ENCODE measurements around the gene ALDH3B1. TPM values are rescaled to one million over a fixed set of nuclear protein-coding genes. Genes with fewer than 3 reads are reported as not detected.

The ALDH3B1 gene
- total RNA-seq, 1 donor, result 19.6 TPM

GRCh38 chr11:68030318-68031143, 20.4 kb downstream of the ALDH3B1 start, which contains the start of gene NDUFS8:
NDUFS8 (plus strand) TSS chr11:68030681; CDS start chr11:68032152, 1,471 bp downstream.
- peak within 1 kb of the TSS; percentile 75 for H3K4me3 ChIP-seq (ENCODE audit: low read length)
- H3K27me3 ChIP-seq (ENCODE audit: insufficient read depth, low read length), result no peaks in the 10 kb centered on the region
- H3K4me1 ChIP-seq (ENCODE audit: insufficient read depth, low read length), result peaks cover 29% of the 10 kb centered on the region
- no peaks in the 10 kb centered on the region for H3K9me3 ChIP-seq (ENCODE audit: low read depth, low read length)

GRCh38 chr11:68031144-68031464, 21.0 kb downstream of the ALDH3B1 start:
- H3K4me3 ChIP-seq (ENCODE audit: low read length), result peak overlapping the region; percentile 75
- no peaks in the 10 kb centered on the region for H3K9me3 ChIP-seq (ENCODE audit: low read depth, low read length)
- no peaks in the 10 kb centered on the region for H3K27me3 ChIP-seq (ENCODE audit: insufficient read depth, low read length)
- H3K4me1 ChIP-seq (ENCODE audit: insufficient read depth, low read length), result peaks cover 35% of the 10 kb centered on the region

DNA sequence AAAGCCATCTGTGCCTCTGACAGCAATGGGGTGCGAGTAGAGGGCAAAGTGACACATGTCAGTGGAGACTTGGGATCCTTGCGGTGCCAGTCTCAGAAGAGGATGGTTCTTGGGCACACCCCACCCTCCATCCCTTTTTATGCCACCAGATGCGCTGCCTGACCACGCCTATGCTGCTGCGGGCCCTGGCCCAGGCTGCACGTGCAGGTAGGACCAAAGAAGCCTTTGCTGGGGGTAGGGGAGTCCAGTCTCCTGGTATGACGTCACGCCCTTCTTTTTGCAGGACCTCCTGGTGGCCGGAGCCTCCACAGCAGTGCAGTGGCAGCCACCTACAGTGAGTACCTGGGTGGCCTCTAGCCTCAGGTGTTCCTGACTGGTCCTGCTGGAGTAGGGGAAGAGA, 21.9 kb downstream of the ALDH3B1 start:
- Histone ChIP-seq H3K27me3 (ENCODE audit: insufficient read depth, low read length) (no peaks in the 10 kb centered on the region), H3K4me1 (ENCODE audit: insufficient read depth, low read length) (peaks cover 44% of the 10 kb centered on the region), H3K9me3 (ENCODE audit: low read depth, low read length) (no peaks in the 10 kb centered on the region), H3K4me3 (ENCODE audit: low read length) (no peak overlapping the region)

DNA sequence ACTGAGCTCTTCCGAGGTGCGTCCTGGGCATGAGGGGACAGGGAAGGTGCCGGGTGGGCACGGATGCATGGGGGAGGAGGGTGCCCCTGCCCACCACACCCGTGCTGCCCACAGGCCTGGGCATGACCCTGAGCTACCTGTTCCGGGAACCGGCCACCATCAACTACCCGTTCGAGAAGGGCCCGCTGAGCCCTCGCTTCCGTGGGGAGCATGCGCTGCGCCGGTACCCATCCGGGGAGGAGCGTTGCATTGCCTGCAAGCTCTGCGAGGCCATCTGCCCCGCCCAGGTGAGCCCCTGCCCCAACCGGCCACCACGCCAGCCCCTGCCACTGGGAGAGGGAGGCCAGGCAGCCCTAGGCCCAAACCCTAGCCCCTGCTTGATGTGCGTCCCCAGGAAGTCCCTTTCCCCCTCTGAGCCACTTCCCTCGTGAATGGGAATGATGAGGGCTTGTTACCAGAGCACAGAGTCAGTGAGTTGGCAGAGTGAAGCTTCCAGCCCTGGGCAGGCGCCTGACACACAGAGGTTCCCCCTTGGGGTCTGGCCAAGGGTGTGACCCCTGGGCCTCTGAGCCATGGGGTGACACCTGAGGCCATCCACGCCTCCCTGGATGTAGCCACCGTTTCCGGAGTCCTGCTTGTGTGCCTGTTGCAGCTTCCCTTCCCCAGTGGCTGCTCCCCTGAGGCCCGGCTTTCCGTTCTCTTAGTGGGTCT, 23.0 kb downstream of the ALDH3B1 start:
- Histone ChIP-seq H3K4me1 (ENCODE audit: insufficient read depth, low read length) (peaks cover 55% of the 10 kb centered on the region), H3K27me3 (ENCODE audit: insufficient read depth, low read length) (no peaks in the 10 kb centered on the region), H3K4me3 (ENCODE audit: low read length) (no peak overlapping the region), H3K9me3 (ENCODE audit: low read depth, low read length) (no peaks in the 10 kb centered on the region)

DNA sequence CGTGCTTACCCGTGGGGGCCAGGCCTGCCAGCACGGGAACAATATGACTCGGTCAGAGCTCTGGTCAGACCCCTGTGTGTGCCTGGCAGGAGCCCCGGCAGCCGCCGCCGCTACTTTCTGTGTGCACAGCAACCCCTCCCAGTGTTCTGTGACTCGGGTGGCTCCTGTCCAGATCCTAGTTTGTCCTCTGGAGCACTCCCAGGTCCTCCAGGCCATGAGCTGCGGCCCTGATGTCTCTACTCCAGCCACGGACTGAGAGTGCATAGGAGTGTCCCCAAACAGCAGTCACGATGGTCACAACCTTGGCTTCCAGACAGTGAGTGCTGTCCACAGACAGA, 23.6 kb downstream of the ALDH3B1 start:
- H3K4me3 ChIP-seq (ENCODE audit: low read length), result no peak overlapping the region
- H3K4me1 ChIP-seq (ENCODE audit: insufficient read depth, low read length), result peaks cover 61% of the 10 kb centered on the region
- no peaks in the 10 kb centered on the region for H3K9me3 ChIP-seq (ENCODE audit: low read depth, low read length)
- no peaks in the 10 kb centered on the region for H3K27me3 ChIP-seq (ENCODE audit: insufficient read depth, low read length)

DNA sequence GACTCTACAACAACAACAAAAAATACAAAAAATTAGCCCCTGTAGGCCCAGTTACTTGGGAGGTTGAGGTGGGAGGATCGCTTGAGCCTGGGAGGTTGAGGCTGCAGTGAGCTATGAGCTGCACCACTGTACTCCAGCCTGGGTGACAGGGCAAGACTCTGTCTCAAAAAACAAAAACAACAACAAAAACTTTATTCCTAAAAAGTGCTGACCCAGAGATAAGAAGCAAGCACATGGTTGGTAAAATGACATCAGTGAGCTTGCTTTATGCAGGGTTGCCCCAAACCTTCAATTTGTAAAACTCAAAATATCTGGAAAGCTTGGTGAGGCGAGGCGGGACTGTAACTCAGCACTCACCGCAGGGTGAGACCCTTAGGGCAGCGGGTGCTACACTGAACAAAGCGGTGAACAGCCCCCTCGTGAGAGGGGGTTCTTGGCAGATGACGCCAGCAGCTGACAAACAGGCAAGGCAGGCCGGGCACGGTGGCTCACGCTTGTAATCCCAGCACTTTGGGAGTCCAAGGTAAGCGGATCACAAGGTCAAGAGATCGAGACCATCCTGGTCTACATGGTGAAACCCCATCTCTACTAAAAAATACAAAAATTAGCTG, 25.2 kb downstream of the ALDH3B1 start:
- Histone ChIP-seq H3K27me3 (ENCODE audit: insufficient read depth, low read length) (no peaks in the 10 kb centered on the region), H3K4me1 (ENCODE audit: insufficient read depth, low read length) (peaks cover 58% of the 10 kb centered on the region), H3K9me3 (ENCODE audit: low read depth, low read length) (no peaks in the 10 kb centered on the region), H3K4me3 (ENCODE audit: low read length) (no peak overlapping the region)

DNA sequence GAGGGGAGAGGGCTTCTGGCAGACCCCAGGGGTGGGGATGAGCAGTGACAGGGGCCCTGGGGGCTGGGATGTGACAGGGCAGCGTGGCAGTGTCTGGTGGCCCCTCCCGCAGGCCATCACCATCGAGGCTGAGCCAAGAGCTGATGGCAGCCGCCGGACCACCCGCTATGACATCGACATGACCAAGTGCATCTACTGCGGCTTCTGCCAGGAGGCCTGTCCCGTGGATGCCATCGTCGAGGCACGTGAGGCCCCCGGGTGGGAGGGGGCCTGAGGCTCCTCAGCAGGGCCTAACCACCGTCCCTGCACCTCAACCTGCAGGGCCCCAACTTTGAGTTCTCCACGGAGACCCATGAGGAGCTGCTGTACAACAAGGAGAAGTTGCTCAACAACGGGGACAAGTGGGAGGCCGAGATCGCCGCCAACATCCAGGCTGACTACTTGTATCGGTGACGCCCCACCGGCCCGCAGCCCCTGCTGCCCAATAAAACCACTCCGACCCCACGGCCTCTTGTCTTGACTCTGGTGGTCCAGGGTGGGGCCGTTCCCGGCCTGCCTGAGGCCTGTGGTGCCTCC, 26.1 kb downstream of the ALDH3B1 start:
- H3K4me3 ChIP-seq (ENCODE audit: low read length), result no peak overlapping the region
- H3K27me3 ChIP-seq (ENCODE audit: insufficient read depth, low read length), result no peaks in the 10 kb centered on the region
- H3K9me3 ChIP-seq (ENCODE audit: low read depth, low read length), result no peaks in the 10 kb centered on the region
- H3K4me1 ChIP-seq (ENCODE audit: insufficient read depth, low read length), result peaks cover 60% of the 10 kb centered on the region

GRCh38 chr11:68036717-68037239, 26.7 kb downstream of the ALDH3B1 start:
- H3K4me3 ChIP-seq (ENCODE audit: low read length), result no peak overlapping the region
- H3K9me3 ChIP-seq (ENCODE audit: low read depth, low read length), result no peaks in the 10 kb centered on the region
- peaks cover 60% of the 10 kb centered on the region for H3K4me1 ChIP-seq (ENCODE audit: insufficient read depth, low read length)
- no peaks in the 10 kb centered on the region for H3K27me3 ChIP-seq (ENCODE audit: insufficient read depth, low read length)

DNA sequence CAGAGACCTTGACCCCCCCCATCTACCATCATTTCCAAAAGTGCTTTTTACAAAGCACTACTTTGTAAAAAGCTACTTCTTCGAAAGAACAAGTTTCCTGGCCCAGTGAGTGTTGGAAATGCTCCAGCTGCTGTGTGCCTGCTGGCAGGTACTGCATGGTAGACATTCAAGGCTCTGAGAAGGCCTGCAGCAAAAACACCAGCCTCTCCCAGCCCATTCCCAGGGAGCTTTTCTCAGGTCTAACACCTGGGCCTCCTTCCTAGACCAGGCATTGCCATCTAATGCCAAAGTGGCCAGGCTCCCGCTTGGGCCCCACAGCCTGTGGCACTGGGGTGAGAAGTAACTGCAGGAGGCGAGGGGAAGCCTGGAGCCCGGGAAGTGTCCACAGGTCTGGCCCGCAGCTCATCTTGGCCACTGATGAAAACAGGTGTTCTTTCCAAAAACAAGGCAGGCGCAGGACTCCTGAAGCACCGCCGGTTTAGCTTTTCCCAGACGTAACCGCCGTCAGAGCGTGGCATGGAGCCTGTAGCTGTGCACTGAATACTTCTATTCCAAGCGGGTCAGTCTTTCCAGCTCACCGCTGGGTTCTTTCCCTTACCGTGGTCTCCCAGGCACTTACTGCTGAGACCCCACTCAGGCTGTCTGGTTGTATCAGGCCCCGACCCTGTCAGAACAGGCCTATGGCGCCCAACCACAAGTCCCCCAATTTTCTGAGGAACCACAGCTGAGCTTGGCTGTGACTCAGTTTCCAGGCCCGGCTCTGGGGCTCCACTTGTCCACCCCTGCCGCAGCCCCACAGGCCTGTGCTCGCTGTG, 27.5 kb downstream of the ALDH3B1 start:
- peaks cover 57% of the 10 kb centered on the region for H3K4me1 ChIP-seq (ENCODE audit: insufficient read depth, low read length)
- H3K4me3 ChIP-seq (ENCODE audit: low read length), result no peak overlapping the region
- H3K9me3 ChIP-seq (ENCODE audit: low read depth, low read length), result no peaks in the 10 kb centered on the region
- no peaks in the 10 kb centered on the region for H3K27me3 ChIP-seq (ENCODE audit: insufficient read depth, low read length)

GRCh38 chr11:68038226-68038717, 28.1 kb downstream of the ALDH3B1 start:
- H3K4me3 ChIP-seq (ENCODE audit: low read length), result peak overlapping the region; percentile 72
- no peaks in the 10 kb centered on the region for H3K9me3 ChIP-seq (ENCODE audit: low read depth, low read length)
- peaks cover 57% of the 10 kb centered on the region for H3K4me1 ChIP-seq (ENCODE audit: insufficient read depth, low read length)
- H3K27me3 ChIP-seq (ENCODE audit: insufficient read depth, low read length), result no peaks in the 10 kb centered on the region

DNA sequence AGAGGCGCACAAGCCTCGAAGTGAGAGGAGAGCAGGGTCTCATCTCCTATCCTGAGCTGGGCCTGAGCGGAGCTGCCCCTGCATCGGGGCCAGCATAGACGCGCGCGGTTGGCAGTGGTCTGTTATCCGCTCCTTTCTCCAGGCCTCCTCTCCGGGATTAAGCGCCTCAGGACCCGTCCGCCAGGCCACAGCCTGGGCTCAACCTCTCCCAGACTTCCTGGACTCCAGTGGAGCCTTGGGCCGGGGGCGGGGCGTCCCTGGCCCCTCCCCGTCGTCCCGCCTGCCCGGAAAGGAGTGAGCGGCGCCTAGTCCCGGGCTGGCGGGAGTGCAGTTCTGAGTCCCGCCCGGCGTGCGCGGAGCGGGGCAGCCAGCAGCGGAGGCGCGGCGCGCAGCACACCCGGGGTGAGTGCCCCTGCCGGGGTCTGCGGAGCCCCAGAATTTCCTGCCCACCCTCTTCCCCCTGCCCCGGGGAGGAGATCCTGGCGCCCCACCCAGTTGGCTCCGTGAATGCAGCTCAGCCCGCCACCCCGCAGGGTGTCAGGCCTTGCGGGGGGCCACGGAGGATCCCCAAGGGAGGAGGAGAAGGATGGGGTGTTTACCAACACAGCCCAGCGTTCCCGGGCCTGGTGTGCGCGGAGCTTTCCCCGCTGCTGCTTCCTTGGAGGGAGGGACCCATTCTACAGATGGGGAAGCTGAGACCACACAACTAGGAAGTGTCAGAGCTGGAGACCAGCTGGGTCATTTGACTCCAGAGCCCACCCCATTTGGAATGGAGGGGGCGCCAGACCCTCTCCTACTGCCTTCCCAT, 28.8 kb downstream of the ALDH3B1 start, which contains the start of gene TCIRG1:
Gene TCIRG1 (plus strand): TSS at position 308 of the 808 bp plus-strand sequence. CDS start 2,247 bp downstream, outside the sequence.
- H3K9me3 ChIP-seq (ENCODE audit: low read depth, low read length), result no peaks in the 10 kb centered on the region
- peaks cover 57% of the 10 kb centered on the region for H3K4me1 ChIP-seq (ENCODE audit: insufficient read depth, low read length)
- no peaks in the 10 kb centered on the region for H3K27me3 ChIP-seq (ENCODE audit: insufficient read depth, low read length)
- H3K4me3 ChIP-seq (ENCODE audit: low read length), result peak within 1 kb of the TSS; percentile 72

GRCh38 chr11:68039526-68040086, 29.5 kb downstream of the ALDH3B1 start:
- H3K4me3 ChIP-seq (ENCODE audit: low read length), result peak overlapping the region; percentile 72
- H3K27me3 ChIP-seq (ENCODE audit: insufficient read depth, low read length), result no peaks in the 10 kb centered on the region
- H3K4me1 ChIP-seq (ENCODE audit: insufficient read depth, low read length), result peaks cover 57% of the 10 kb centered on the region
- no peaks in the 10 kb centered on the region for H3K9me3 ChIP-seq (ENCODE audit: low read depth, low read length)
